ENCODE results near the gene FTSJ3. TPM values are rescaled to one million over a fixed set of nuclear protein-coding genes. Genes with fewer than 3 reads are reported as not detected.

FTSJ3 gene
- total RNA-seq, 1 experiment from 2014 or later: 80.3 TPM

GRCh38 chr17:63816123-63816522, 11.3 kb downstream of the FTSJ3 start:
- H3K23ac ChIP-seq (ENCODE audit: insufficient read length, low read depth, low read length): no peak overlapping the region
- no peak overlapping the region for H4K8ac ChIP-seq (replicated peaks; ENCODE audit: insufficient read length, low read depth, low read length)
- H3K4ac ChIP-seq (ENCODE audit: low read depth, low read length): no peak overlapping the region
- H3K56ac ChIP-seq (ENCODE audit: insufficient read length, low read depth, low read length): no peak overlapping the region
- H2BK20ac ChIP-seq (ENCODE audit: low read depth, low read length, poor library complexity, severe bottlenecking): no peak overlapping the region
- no peak for DNase-seq
- Mint-ChIP-seq H3K4me1 (no peaks in the 10 kb centered on the region), H3K9me3 (no peaks in the 10 kb centered on the region), H3K4me3 (no peak overlapping the region), H3K36me3 (ENCODE audit: insufficient read depth in 1 of 3, low read depth in 3 of 3) (peaks cover 50 to 100% (median 97%) of the 10 kb centered on the region in 3 experiments; a peak in 6 of 7 replicates), H3K27me3 (ENCODE audit: low read depth) (no peaks in the 10 kb centered on the region; the same call in 1 of the 2 replicates), H3K27ac (no peak overlapping the region)
- no peak overlapping the region for H3K14ac ChIP-seq (ENCODE audit: insufficient read depth, low read length)
- H2AFZ ChIP-seq (ENCODE audit: low read length): no peak overlapping the region
- no peak overlapping the region for H2AK5ac ChIP-seq (ENCODE audit: insufficient read length, low read length)
- H3K27me3 ChIP-seq (ENCODE audit: insufficient read depth, low read length): no peaks in the 10 kb centered on the region
- H3K79me1 ChIP-seq (ENCODE audit: insufficient read depth, low read depth, low read length, poor library complexity, severe bottlenecking): no peaks in the 10 kb centered on the region
- no peak overlapping the region for H3K18ac ChIP-seq (ENCODE audit: insufficient read length, low read depth, low read length)
- WGBS (ENCODE audit: extremely low coverage, insufficient read length, low lambda C conversion rate): no CpG with 5 or more reads among the region's 2 CpGs
- no peaks in the 10 kb centered on the region for H3K9me3 ChIP-seq (ENCODE audit: control insufficient read depth, low read depth, low read length)
- H2BK15ac ChIP-seq (ENCODE audit: low read depth, low read length): no peak overlapping the region
- H3K79me2 ChIP-seq (ENCODE audit: insufficient read depth, low read length): no peaks in the 10 kb centered on the region
- H4K20me1 ChIP-seq (ENCODE audit: control insufficient read depth, insufficient read depth, insufficient read length): no peaks in the 10 kb centered on the region
- H3K4me2 ChIP-seq (ENCODE audit: insufficient read depth, insufficient read length, low read length): no peak overlapping the region
- no peak overlapping the region for H2BK12ac ChIP-seq (ENCODE audit: insufficient read length, low read depth, low read length)
- no peak overlapping the region for H2BK120ac ChIP-seq (ENCODE audit: low read depth, low read length, poor library complexity, severe bottlenecking)
- H2BK5ac ChIP-seq (ENCODE audit: insufficient read length, low read length): no peak overlapping the region
- H3K27ac ChIP-seq (ENCODE audit: insufficient read length, low read depth, low read length): no peak overlapping the region
- no peak overlapping the region for H4K91ac ChIP-seq (ENCODE audit: insufficient read length, low read depth, low read length)
- no peak for TF ChIP-seq CTCF (conservative IDR thresholded peaks at IDR 0.05)
- no peak overlapping the region for H4K5ac ChIP-seq (ENCODE audit: insufficient read length, low read depth, low read length)
- no peaks in the 10 kb centered on the region for H3K23me2 ChIP-seq (ENCODE audit: insufficient read length, low read depth, low read length, poor library complexity, severe bottlenecking)
- no peak overlapping the region for H3K9ac ChIP-seq (ENCODE audit: extremely low read depth, insufficient read length, low read length)
- H3T11ph ChIP-seq (ENCODE audit: low read length): no peak overlapping the region
- no peaks in the 10 kb centered on the region for H3K4me1 ChIP-seq (ENCODE audit: insufficient read depth, low read length)
